OCI-LY3 (cell line): ENCODE measurements around the gene TMCC1.
"Not testable (repeated sequence)": the region's sequence is repeated elsewhere in the genome, so short reads cannot be mapped to it uniquely, and the experiment has no call there.

Experiments used
- EZH2phosphoT487 ChIP-seq: fragments of 200-600 bp; shearing (Covaris generic); IDR thresholded peaks from 2 replicates; pipeline ENCODE4 v1.6.1; 2018; ENCODE audit warnings: antibody characterized with exemption, mixed run types, low read depth
- TF ChIP-seq, protein P1 (sequence below): fragments of 200-600, 300-600 bp; sonication (generic); IDR thresholded peaks from 2 replicates; pipeline ENCODE4 v1.5.1; 2014; ENCODE audit warnings: antibody characterized with exemption, low read length, low read depth

DNA sequence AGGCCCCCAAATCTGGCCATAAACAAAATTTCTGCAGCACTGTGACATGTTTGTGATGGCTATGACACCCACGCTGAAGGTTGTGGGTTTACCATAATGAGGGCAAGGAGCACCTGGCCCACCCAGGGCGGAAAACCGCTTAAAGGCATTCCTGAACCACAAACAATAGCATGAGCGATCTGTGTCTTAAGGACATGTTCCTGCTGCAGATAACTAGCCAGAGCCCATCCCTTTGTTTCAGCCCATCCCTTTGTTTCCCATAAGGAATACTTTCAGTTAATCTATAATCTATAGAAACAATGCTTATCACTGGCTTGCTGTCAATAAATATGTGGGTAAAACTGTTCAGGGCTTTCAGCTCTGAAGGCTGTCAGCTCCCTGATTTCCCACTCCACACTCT is 7.8 kb upstream of the TMCC1 start:
- TF ChIP-seq, protein P1, sequence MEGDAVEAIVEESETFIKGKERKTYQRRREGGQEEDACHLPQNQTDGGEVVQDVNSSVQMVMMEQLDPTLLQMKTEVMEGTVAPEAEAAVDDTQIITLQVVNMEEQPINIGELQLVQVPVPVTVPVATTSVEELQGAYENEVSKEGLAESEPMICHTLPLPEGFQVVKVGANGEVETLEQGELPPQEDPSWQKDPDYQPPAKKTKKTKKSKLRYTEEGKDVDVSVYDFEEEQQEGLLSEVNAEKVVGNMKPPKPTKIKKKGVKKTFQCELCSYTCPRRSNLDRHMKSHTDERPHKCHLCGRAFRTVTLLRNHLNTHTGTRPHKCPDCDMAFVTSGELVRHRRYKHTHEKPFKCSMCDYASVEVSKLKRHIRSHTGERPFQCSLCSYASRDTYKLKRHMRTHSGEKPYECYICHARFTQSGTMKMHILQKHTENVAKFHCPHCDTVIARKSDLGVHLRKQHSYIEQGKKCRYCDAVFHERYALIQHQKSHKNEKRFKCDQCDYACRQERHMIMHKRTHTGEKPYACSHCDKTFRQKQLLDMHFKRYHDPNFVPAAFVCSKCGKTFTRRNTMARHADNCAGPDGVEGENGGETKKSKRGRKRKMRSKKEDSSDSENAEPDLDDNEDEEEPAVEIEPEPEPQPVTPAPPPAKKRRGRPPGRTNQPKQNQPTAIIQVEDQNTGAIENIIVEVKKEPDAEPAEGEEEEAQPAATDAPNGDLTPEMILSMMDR: not testable (repeated sequence)
- not testable (repeated sequence) for TF ChIP-seq EZH2phosphoT487
